ENCODE data around the gene B4GALT2.

The B4GALT2 gene

DNA sequence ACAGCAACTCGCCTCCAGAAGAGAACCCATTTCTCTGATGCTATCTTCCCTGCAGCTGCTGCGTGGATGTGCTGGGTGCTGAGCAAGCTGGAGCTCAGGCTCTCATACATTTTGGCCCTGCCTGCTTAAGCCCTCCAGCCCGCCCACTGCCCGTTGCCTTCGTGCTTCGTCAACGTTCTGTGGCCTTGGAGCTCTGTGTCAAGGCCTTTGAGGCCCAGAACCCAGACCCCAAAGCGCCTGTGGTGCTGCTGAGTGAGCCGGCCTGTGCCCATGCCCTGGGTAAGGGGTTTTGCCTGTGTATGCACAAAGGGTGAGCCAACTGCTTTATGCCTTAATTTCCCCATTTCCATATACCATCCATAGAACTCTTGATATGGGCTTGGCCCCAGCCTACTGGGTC, 8.1 kb upstream of the B4GALT2 start:
- DNase-seq, result no peak

DNA sequence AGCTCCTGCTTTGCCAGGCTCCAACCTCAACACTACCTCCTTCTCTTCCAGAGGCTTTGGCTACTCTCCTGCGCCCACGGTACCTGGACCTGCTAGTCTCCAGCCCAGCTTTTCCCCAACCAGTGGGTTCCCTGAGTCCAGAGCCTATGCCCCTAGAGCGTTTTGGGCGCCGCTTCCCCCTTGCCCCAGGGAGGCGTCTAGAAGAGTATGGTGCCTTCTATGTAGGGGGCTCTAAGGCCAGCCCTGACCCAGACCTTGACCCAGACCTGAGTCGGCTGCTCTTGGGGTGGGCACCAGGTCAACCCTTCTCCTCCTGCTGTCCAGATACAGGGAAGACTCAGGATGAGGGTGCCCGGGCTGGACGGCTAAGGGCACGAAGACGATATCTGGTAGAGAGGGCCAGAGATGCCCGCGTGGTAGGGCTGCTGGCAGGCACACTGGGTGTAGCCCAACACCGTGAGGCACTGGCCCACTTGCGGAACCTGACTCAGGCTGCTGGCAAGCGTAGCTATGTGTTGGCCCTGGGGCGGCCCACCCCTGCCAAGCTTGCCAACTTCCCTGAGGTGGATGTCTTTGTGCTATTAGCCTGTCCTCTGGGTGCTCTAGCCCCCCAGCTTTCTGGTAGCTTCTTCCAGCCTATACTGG, 7.6 kb upstream of the B4GALT2 start:
- DNase-seq, result no peak

DNA sequence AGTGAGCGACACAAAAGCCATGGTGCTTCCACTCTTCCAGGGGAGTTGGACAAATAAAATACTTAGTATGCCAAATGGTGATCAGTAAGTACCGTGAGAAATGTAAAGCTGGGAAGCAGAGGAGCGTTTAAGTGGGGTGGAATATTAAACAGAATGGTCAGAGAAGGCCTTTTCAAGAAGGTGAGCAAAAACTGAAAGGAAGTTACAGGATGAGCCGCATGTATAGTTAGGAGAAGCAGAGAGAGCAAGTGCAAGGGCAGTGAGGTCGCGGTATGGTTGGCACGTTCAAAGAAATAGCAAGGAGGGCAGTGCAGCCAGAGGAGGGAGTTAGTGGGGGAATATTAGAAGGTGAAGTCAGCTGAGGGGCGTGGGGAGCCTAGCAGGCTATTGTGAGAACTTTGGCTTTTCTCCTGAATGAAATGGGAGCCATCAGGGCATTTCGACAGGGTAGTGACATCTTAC, 5.0 kb upstream of the B4GALT2 start:
- no peak for DNase-seq

DNA sequence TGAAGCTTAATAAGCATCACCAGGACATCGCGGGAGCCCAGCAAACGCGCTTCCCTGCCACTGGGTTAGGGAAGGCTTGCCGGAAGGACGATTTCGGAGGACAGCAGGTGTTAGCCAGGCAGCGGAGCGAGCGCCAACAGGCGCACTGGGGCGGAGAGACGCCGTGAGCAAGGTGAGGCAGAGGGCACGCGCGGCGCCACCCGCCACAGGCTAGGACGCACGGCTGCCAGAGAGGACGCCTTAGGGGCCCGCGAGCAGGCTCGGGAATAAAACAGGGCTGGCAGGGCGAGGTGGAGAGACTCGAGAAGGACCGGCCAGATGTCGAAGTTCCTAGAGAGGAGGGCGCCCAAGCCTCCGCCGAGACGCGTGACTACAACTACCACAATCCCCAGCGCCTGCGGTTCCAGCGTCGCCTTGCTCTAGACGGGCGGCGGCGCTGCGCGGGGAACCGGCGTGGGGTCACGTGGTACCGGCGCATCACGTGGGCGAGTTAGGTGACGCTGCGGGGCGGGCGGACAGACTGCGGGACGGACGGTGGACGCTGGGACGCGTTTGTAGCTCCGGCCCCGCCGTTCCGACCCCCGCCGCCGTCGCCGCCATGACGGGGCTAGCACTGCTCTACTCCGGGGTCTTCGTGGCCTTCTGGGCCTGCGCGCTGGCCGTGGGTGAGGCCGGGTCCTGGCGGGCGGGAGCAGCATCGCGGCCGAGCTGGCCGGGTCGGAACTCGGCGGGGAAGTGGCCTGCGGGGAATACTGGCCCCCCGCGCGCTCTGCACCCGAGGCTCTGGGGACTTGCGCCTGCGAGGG, 4.4 kb upstream of the B4GALT2 start, which contains the start of gene ATP6V0B:
ATP6V0B (plus strand) TSS at position 518 of the 806 bp plus-strand sequence; CDS start at position 599, 81 bp downstream.
- DNase-seq, result peak; percentile 91

DNA sequence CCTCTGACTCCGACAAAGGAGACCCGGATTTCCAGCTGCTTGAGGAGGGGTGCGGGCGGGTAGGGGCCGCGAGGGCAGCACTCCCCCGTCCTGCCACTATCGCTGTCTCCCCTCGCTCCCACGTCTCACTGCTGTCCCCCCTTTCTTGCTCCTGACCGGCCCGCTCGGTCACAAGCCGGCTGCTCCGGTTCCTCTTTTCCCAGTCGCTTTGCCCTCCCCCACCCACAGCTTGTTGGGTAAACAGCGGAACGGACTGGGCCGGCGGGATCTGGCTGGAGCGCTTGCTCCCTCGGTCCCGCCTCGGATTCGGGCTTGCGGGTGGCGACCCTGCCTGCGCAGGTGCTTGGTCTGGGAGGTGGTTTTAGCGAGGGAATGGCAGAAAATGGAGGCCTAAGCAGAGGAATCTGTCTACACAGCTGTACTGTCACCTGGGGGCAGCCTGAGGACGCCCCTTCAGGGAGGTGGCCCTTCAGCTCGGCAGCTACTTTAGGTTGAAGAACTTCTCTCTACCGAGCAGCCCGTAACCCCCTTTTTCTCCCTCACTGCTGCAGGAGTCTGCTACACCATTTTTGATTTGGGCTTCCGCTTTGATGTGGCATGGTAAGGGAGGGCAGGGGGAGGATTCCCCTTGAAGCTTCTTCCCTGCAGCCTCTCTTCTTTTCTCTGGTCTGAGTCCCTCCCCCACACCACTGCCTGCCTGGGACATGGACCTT, 3.6 kb upstream of the B4GALT2 start:
- DNase-seq, result peak; percentile 52

DNA sequence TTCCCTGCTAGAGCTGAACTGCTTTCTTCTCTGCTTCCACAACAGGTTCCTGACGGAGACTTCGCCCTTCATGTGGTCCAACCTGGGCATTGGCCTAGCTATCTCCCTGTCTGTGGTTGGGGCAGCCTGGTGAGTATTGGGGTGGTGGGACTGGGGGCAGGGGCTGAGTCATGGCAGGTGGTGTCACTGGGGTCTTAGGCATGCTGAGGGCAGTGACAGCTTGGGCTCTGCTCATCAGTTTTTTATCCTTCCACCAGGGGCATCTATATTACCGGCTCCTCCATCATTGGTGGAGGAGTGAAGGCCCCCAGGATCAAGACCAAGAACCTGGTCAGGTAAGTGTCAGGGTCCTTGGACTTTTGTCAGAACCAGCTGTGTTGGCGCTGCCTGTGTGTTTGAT, 3.0 kb upstream of the B4GALT2 start:
- DNase-seq, result no peak

DNA sequence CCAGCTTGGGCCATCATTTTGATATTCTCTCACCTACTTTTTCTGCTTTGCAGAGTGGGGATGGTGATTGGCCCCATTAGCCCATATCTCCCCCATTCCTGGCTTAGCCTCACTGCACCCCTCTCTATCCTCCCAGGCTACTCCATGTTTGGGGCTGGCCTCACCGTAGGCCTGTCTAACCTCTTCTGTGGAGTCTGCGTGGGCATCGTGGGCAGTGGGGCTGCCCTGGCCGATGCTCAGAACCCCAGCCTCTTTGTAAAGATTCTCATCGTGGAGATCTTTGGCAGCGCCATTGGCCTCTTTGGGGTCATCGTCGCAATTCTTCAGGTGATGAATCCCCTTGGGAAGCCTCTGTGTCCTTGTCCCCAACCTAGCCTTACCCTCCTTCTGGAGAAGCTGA, 2.1 kb upstream of the B4GALT2 start:
- no peak for DNase-seq

DNA sequence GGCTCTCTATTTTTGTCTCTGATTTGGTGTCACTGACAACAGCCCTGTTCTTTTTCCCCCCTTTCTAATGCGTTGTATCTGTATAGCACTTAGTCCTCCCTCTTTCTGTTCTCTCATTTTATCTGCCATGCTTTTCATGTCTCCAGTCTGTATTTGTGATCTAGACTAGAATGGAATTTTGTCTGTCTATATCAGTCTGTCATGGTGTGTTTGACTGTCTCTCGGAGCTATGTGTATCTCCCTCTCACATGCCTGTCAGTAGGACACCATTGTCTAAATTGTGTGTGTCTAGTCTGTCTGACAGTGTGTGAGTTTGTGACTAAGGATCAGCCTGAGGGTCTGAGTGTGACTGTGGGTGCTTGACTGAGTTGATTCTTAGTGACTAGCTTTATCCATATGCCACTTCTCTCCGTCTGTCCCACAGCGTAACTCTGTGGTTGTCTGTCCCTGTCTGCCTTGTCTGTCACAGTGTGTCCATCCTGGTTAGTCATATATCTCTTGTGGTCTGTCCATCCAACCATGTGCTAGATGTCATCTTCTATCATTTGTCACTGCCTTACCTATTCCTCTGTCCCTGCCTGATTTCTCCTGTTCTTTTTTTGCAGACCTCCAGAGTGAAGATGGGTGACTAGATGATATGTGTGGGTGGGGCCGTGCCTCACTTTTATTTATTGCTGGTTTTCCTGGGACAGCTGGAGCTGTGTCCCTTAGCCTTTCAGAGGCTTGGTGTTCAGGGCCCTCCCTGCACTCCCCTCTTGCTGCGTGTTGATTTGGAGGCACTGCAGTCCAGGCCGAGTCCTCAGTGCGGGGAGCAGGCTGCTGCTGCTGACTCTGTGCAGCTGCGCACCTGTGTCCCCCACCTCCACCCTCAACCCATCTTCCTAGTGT, 1.4 kb upstream of the B4GALT2 start:
- no peak for DNase-seq

DNA sequence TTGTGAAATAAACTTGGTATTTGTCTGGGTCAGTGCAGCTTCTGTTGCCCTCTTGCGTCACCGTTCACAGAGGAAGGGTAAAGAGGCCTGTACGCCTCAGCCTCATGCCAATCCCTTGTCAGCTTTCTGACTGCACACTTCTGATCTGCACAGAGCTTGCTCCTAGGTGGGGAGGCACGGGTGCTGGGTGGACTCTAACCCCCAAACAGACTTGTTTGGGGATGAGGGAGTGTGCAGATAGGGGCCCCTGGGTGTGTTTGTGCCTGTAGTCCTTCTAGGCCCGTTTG, 803 bp upstream of the B4GALT2 start:
- no peak for DNase-seq

DNA sequence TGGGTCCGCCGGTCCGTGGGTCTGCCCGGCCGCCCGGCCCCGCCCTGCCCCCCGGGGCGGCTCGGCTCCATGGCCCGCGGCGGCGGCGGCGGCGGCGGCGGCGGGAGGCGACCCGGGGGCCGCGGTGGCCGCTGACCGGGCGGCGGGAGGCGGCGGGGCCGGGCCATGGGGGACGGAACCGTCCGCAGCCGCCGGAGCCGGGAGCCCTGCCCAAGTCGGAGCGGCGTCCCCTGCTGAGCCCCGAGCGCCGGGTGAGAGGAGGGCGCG, 184 bp downstream of the B4GALT2 start:
- DNase-seq, result no peak

DNA sequence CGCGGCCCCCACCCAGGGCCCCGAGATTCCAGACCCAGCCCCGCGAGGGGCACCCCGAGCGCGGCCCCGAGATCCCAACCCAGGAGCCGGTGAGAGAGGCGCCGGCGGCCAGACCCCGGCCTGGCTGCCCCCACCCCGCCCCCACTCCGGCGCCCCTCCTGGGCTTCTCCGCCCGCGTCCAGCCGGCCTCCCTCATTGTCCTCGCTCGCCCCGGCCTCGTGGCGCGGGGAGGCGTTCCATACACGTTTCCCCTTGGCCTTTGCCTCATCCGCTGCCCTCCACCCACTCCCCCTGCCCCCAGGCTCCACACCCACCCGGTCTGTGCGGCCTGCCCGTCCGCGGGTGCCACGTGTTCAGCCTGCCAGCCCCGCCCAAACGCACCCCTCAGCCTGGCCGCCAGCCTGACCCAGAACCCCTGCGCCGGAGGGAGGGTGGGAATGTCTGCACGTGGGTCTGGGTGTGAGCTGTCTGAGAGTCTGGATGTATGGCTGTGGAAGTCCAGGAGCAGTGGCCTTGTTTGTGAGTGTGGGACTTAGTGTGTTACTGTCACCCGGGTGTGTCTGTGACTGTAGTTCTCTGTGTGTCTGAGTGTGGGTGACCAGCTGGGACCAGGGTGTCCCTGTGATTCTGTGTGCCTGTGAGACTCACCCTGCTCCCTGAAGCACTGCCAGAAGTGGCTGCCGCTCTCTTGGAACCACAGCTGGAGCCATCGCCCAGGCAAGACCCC, 681 bp downstream of the B4GALT2 start:
- peak; percentile 27 for DNase-seq

DNA sequence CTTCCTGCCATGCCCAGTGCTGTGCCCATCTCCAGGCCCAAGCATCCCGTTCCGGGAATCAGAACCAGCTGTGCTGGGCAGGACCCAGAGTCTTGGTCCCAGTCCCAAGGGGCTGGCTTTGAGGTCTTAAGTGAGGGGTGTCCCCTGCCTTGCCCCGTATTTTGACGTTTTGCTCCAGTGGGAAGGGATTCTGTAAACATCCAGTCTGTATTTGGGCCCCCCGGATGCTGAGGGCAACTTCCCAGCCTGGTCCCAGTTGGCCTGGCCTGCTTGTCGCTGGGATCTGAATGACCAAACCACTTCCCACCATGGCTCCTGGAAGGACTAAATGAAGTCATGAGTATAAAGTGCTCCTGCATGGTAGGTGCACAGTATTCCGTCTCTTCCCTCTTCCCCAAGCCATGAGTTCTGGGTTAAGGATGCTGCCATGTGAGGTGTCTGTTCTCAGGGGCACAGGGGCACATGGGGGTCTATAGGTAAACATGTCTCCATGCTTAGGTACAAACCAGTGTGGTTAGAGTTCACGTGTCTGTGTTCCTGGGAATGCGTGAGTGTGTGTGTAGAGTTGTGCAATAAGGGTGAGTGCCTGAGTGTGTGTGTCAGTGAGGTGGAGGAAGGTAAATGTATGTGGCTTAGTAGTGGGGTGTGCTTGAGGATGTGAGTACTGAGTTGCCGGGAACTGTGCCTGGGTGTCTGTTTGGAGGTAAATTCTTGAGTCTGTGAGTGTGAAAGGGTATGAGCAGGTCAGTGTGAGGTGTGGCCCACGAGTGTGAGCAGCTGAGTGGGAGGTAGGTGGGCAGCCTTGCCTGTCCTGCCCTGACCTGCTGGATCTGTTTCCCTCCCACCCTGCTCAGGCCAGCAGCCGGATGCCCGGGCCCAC, 1.5 kb downstream of the B4GALT2 start:
- DNase-seq, result no peak

DNA sequence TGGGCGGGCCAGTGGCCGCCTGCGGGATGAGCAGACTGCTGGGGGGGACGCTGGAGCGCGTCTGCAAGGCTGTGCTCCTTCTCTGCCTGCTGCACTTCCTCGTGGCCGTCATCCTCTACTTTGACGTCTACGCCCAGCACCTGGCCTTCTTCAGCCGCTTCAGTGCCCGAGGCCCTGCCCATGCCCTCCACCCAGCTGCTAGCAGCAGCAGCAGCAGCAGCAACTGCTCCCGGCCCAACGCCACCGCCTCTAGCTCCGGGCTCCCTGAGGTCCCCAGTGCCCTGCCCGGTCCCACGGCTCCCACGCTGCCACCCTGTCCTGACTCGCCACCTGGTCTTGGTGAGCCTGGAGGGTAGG, 2.1 kb downstream of the B4GALT2 start:
- DNase-seq, result no peak

DNA sequence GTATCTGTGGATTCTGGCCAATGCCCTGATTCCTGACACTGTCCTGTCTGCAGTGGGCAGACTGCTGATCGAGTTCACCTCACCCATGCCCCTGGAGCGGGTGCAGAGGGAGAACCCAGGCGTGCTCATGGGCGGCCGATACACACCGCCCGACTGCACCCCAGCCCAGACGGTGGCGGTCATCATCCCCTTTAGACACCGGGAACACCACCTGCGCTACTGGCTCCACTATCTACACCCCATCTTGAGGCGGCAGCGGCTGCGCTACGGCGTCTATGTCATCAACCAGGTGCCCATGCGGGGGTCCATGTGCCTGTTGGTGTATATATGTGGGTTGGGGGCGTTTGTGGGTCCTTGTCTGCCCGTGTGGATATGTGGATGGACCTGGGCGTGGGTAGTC, 2.6 kb downstream of the B4GALT2 start:
- no peak for DNase-seq

DNA sequence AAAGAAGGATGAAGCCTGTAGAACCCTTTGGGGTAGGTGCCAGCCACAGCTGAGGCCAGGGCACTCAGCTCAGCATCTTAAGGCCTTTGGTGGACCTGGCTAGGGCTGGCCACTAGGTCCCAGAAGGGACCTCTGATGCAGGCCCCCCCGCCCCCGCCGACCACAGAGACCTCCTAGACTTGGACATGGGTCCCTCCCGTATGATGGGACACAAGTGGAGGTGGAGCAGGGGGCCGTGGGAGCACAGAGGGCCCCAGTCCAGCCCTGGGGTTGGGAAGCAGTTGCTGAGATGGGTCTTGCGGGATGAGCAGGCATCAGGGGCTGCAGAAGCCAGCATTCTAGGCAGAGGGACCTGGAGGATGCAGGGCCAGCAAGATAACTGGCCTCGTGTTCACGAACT, 3.2 kb downstream of the B4GALT2 start:
- DNase-seq, result no peak

DNA sequence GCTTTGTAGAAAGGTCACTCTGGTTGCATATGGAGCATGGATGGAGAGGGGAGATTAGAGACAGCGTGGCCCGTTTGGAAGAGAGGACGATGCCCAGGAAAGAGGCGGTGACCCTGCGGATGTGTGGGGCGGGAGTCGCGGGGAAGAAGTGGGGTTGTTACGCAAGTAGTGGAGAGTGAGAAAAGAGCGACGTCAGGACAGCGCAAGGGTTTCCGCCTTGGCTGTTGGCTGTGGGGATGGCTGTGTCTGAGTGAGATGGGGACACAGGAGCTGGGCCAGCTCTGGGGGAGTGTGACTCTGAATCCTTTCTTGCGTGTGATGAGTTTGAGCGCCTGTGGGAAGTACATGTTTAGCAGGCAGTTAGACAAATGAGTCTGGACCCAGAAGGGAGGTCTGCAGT, 3.8 kb downstream of the B4GALT2 start:
- DNase-seq, result no peak

DNA sequence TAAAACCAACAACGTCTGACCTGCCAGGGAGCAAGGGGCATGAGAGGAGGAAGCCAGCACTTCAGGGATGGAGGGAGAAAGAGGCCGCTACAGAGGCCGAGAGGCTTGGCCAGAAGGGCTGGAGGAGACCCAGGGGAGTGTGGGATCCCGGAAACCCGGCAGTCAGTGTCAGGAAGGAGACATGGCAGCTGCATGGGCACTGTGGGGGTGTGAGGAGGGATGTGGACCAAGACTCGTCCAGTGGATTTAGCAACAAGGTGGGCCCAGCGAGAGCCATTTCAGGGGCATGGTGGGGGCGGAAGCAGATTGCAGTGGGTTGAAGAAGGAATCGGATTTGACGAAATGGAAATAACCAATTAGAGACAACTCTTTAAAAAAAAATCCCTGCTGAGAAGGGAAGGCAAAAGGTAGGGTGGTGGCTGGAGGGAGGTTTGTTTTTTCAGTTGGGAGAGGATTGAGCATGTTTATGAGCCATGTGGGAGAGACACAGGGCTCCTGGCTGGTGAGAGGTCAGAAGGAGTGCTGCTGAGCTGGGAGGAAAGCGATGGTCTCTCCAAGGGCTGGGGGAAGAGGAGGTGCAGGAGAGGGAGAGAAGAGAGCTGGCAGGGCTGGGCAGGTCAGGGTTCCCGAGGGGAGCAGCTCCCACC, 4.4 kb downstream of the B4GALT2 start:
- DNase-seq, result no peak

DNA sequence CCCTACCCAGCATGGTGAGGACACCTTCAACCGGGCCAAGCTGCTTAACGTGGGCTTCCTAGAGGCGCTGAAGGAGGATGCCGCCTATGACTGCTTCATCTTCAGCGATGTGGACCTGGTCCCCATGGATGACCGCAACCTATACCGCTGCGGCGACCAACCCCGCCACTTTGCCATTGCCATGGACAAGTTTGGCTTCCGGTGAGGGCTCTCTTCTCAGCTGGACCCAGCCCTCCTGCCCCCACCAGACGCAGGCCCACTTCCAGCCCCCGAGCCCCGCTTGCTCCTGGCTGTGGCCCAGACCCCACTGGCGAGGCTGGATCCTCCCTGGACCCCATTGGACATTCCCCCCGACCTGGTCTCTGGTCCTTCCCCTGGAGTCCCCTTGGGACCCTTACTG, 5.8 kb downstream of the B4GALT2 start:
- DNase-seq, result no peak

DNA sequence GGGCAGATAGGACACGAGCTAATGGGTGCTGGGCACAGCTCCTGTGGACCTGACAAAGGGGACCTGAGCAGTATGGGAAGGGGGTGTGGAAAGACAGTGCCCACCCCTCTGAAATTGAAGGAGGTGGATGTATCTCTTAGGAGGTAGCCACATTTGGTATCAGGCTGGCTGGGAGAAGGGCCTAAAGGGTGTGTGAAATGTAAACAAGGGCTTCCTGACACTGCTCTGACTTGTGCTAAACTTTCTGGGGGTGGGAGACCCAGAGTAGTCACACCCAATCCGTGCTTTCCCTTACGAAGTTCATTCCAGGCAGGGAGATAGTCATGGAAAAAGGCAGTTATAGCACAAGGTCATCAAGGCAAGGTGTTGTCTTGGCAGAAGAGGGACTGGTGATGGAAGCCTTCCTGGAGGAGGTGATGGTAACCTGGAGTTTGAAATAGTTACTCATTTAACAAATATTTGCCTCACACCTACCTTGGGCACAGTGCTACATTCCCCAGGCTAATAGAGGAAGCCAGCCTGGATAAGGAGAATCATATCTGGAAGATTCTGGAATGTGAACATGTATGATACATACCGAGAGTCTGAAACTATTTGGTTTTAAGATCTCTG, 7.1 kb downstream of the B4GALT2 start:
- no peak for DNase-seq

DNA sequence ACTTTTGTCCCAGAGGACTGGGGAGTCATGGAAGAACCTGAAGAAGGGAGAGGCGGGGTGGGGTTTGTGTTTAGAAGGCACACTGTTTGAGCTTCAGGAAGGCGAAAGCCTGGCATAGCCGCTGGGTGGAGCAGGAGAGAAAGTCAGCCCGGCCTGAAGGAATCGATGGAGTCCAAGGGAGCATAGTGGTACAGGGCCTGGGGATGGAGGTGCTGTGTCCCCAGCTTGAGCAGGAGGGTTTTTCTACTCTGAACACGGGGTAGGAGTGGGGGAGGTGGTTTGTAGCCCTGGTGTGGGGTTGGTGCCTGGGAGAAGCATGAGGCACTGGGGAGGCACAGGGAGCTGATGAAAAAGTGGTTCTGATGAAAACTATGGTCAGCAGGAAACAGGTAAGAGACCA, 7.7 kb downstream of the B4GALT2 start:
- DNase-seq, result no peak

Data from CD4-positive, alpha-beta T cell treated with Interleukin-10 for 1 hour (primary cell).